ENCODE data around the gene KCNT2. TPM values are rescaled to one million over a fixed set of nuclear protein-coding genes. Genes with fewer than 3 reads are reported as not detected.

KCNT2 gene
- total RNA-seq, 1 experiment from 2014 or later, result not detected

- POLR2A ChIA-PET, result no interaction called here
- ATAC-seq (no peak), DNase-seq (ENCODE audit: low read depth, low spot score) (no peak)
- no peak overlapping the region for H3K9ac ChIP-seq (ENCODE audit: low read length)
- H3K9me3 ChIP-seq (ENCODE audit: control insufficient read depth in 1 of 2, insufficient read depth in 1 of 2, low read depth in 1 of 2, low read length in 2 of 2), result no peaks in the 10 kb centered on the region
- H3K36me3 ChIP-seq (ENCODE audit: control insufficient read depth in 1 of 2, insufficient read depth in 2 of 2, low read length in 2 of 2), result no peaks in the 10 kb centered on the region
- no peaks in the 10 kb centered on the region for H3K4me1 ChIP-seq (ENCODE audit: control insufficient read depth in 1 of 2, insufficient read depth in 2 of 2, low read length in 2 of 2)
- H2AFZ ChIP-seq (ENCODE audit: low read depth, low read length, poor library complexity, severe bottlenecking), result no peak overlapping the region
- RAD21 ChIA-PET (ENCODE audit: low non-redundant PET in 1 of 2, low total read pairs in 2 of 2, uncharacterized antibody in 2 of 2, unreplicated experiment in 2 of 2), result no interaction called here
- no peaks in the 10 kb centered on the region for H3K79me2 ChIP-seq (ENCODE audit: insufficient read depth, low read length)
- intact Hi-C loops (cut with micrococcal nuclease), result no loop called here
- BruUV-seq (replicated peaks), result no TSS peak
- TF ChIP-seq SRF (IDR thresholded peaks at IDR 0.05; ENCODE audit: low read depth) (no peak), CBX3 (IDR thresholded peaks at IDR 0.05; ENCODE audit: low read depth) (no peak), EGR1 (IDR thresholded peaks at IDR 0.05; ENCODE audit: low read depth) (no peak), SP1 (IDR thresholded peaks at IDR 0.05; ENCODE audit: low read depth) (no peak), SIN3A (IDR thresholded peaks at IDR 0.05; ENCODE audit: low read depth) (no peak), EZH2phosphoT487 (IDR thresholded peaks at IDR 0.05; ENCODE audit: borderline replicate concordance) (no peak), JUND (IDR thresholded peaks at IDR 0.05) (no peak), ZFX (IDR thresholded peaks at IDR 0.05) (no peak), FOSL1 (IDR thresholded peaks at IDR 0.05; ENCODE audit: low read depth) (no peak), TCF7L2 (IDR thresholded peaks at IDR 0.05; ENCODE audit: borderline replicate concordance, extremely low read depth, insufficient read depth, insufficient read length) (no peak), ELF1 (IDR thresholded peaks at IDR 0.05; ENCODE audit: borderline replicate concordance, low read depth) (no peak), POLR2A (IDR thresholded peaks at IDR 0.05; ENCODE audit: borderline replicate concordance, extremely low read depth, insufficient read depth, insufficient read length) (no peak), EZH2 (IDR thresholded peaks at IDR 0.05) (no peak), YY1 (IDR thresholded peaks at IDR 0.05; ENCODE audit: extremely low read depth, insufficient replicate concordance, low read depth, low read length) (no peak)
- TF ChIP-seq, protein P1, sequence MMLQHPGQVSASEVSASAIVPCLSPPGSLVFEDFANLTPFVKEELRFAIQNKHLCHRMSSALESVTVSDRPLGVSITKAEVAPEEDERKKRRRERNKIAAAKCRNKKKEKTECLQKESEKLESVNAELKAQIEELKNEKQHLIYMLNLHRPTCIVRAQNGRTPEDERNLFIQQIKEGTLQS (IDR thresholded peaks at IDR 0.05), result no peak
- no peaks in the 10 kb centered on the region for H3K9me2 ChIP-seq (ENCODE audit: insufficient read depth)
- no peak overlapping the region for H3K27ac ChIP-seq (ENCODE audit: low read depth, low read length)
- CTCF ChIA-PET, result no interaction called here
- no peaks in the 10 kb centered on the region for H4K20me1 ChIP-seq (ENCODE audit: insufficient read depth)
- no peak overlapping the region for H3K4me2 ChIP-seq (ENCODE audit: low read length)
- H3K4me3 ChIP-seq (replicated peaks in 1 of 2; ENCODE audit: low read depth in 1 of 2, low read length in 2 of 2), result no peak overlapping the region
- no peaks in the 10 kb centered on the region for H3K27me3 ChIP-seq (ENCODE audit: insufficient read depth, low read length)
Measured at GRCh38 chr1:196590959-196591358, 17.3 kb downstream of the KCNT2 start.

Data from HCT116 (cell line).